ENCODE results near the gene GNL3L. TPM values are rescaled to one million over a fixed set of nuclear protein-coding genes. Genes with fewer than 3 reads are reported as not detected.
A peak's percentile ranks its signal among the peaks of the same experiment; 100 is the strongest.
"Not testable (repeated sequence)": the region's sequence is repeated elsewhere in the genome, so short reads cannot be mapped to it uniquely, and the experiment has no call there.

The GNL3L gene
- polyA plus RNA-seq, 3 donors, result 11.8 to 20.7 (median 18.1) TPM

GRCh38 chrX:54564936-54565335 lies 34.9 kb downstream of the GNL3L start:
- Histone ChIP-seq H3K9me3 (replicated peaks in 1 of 2; ENCODE audit: control insufficient read depth in 1 of 2, insufficient read depth in 1 of 2, low read length in 2 of 2) (peaks cover 0 to 3% of the 10 kb centered on the region in 2 donors), H3K4me1 (ENCODE audit: control insufficient read depth in 1 of 2, insufficient read depth in 2 of 2, low read length in 2 of 2) (no peaks in the 10 kb centered on the region), H3K27ac (ENCODE audit: low read depth in 1 of 2, low read length in 2 of 2) (no peak overlapping the region), H3K4me3 (replicated peaks in 1 of 3; ENCODE audit: low read depth in 2 of 3, low read length in 3 of 3) (no peak overlapping the region), H3K79me2 (ENCODE audit: insufficient read depth, low read length) (no peaks in the 10 kb centered on the region), H2AFZ (ENCODE audit: insufficient read depth, low read depth, low read length, poor library complexity, severe bottlenecking) (no peak overlapping the region), H3K9ac (ENCODE audit: insufficient read depth, low read length, poor library complexity, severe bottlenecking) (no peak overlapping the region), H3K27me3 (ENCODE audit: control insufficient read depth in 2 of 2, insufficient read depth in 2 of 2, low read length in 2 of 2) (no peaks in the 10 kb centered on the region), H3K36me3 (replicated peaks in 1 of 2; ENCODE audit: control insufficient read depth in 1 of 2, insufficient read depth in 2 of 2, low read length in 2 of 2) (peaks cover 17 to 32% of the 10 kb centered on the region in 2 donors), H4K20me1 (ENCODE audit: insufficient read depth, low read length) (no peaks in the 10 kb centered on the region), H3K4me2 (replicated peaks; ENCODE audit: extremely low read depth, low read length, poor library complexity, severe bottlenecking) (no peak overlapping the region)
- Mint-ChIP-seq H3K4me3 (no peak overlapping the region), H3K27ac (no peak overlapping the region), H3K27me3 (ENCODE audit: low read depth in 3 of 3) (peaks cover 0 to 1% (median 1%) of the 10 kb centered on the region in 3 donors), H3K9me3 (peaks cover 1 to 6% (median 3%) of the 10 kb centered on the region in 7 donors), H3K36me3 (peaks cover 32 to 74% of the 10 kb centered on the region in 2 donors), H3K4me1 (no peaks in the 10 kb centered on the region)
- no CpG with 5 or more reads among the region's 5 CpGs for WGBS (ENCODE audit: insufficient coverage)
- TF ChIP-seq CTCF (IDR thresholded peaks at IDR 0.05), result no peak
- intact Hi-C loops (cut with micrococcal nuclease), result no loop called here
- DNase-seq, result no peak

- H3K4me1 Mint-ChIP-seq, result no peaks in the 10 kb centered on the region
- Histone ChIP-seq H3K27me3 (ENCODE audit: control insufficient read depth in 2 of 2, insufficient read depth in 2 of 2, low read length in 2 of 2) (no peaks in the 10 kb centered on the region), H4K20me1 (ENCODE audit: insufficient read depth, low read length) (no peaks in the 10 kb centered on the region), H3K27ac (ENCODE audit: low read depth in 1 of 2, low read length in 2 of 2) (no peak overlapping the region), H2AFZ (ENCODE audit: insufficient read depth, low read depth, low read length, poor library complexity, severe bottlenecking) (no peak overlapping the region), H3K4me1 (ENCODE audit: control insufficient read depth in 1 of 2, insufficient read depth in 2 of 2, low read length in 2 of 2) (no peaks in the 10 kb centered on the region), H3K9me3 (replicated peaks in 1 of 2; ENCODE audit: control insufficient read depth in 1 of 2, insufficient read depth in 1 of 2, low read length in 2 of 2) (peaks cover 0 to 10% of the 10 kb centered on the region in 2 donors), H3K9ac (ENCODE audit: insufficient read depth, low read length, poor library complexity, severe bottlenecking) (no peak overlapping the region), H3K4me3 (replicated peaks in 1 of 3; ENCODE audit: low read depth in 2 of 3, low read length in 3 of 3) (no peak overlapping the region), H3K4me2 (replicated peaks; ENCODE audit: extremely low read depth, low read length, poor library complexity, severe bottlenecking) (no peak overlapping the region), H3K79me2 (ENCODE audit: insufficient read depth, low read length) (no peaks in the 10 kb centered on the region), H3K36me3 (replicated peaks in 1 of 2; ENCODE audit: control insufficient read depth in 1 of 2, insufficient read depth in 2 of 2, low read length in 2 of 2) (peaks cover 0 to 18% of the 10 kb centered on the region in 2 donors)
- TF ChIP-seq CTCF (IDR thresholded peaks at IDR 0.05), result no peak
- H3K27ac Mint-ChIP-seq, result peak overlapping the region in 1 of 7 donors; percentile 32
- H3K27me3 Mint-ChIP-seq (ENCODE audit: low read depth in 3 of 3), result peaks cover 0 to 1% (median under 1%) of the 10 kb centered on the region in 3 donors
- no peak overlapping the region for H3K4me3 Mint-ChIP-seq
- H3K9me3 Mint-ChIP-seq, result peaks cover 3 to 17% (median 8%) of the 10 kb centered on the region in 7 donors
- H3K36me3 Mint-ChIP-seq, result peaks cover 11 to 40% of the 10 kb centered on the region in 2 donors
- intact Hi-C loops (cut with micrococcal nuclease), result no loop called here
- no peak for DNase-seq
Measured at GRCh38 chrX:54570332-54570731, 40.3 kb downstream of the GNL3L start.

- H3K4me3 ChIP-seq (replicated peaks in 1 of 3; ENCODE audit: low read depth in 2 of 3, low read length in 3 of 3); H2AFZ ChIP-seq (ENCODE audit: insufficient read depth, low read depth, low read length, poor library complexity, severe bottlenecking); H3K4me1 ChIP-seq (ENCODE audit: control insufficient read depth in 1 of 2, insufficient read depth in 2 of 2, low read length in 2 of 2); H3K27ac Mint-ChIP-seq; H3K9ac ChIP-seq (ENCODE audit: insufficient read depth, low read length, poor library complexity, severe bottlenecking); DNase-seq; H3K4me2 ChIP-seq (replicated peaks; ENCODE audit: extremely low read depth, low read length, poor library complexity, severe bottlenecking); intact Hi-C loops (cut with micrococcal nuclease); H3K4me3 Mint-ChIP-seq; H3K9me3 ChIP-seq (replicated peaks in 1 of 2; ENCODE audit: control insufficient read depth in 1 of 2, insufficient read depth in 1 of 2, low read length in 2 of 2); H3K4me1 Mint-ChIP-seq; H3K27me3 ChIP-seq (ENCODE audit: control insufficient read depth in 2 of 2, insufficient read depth in 2 of 2, low read length in 2 of 2); H4K20me1 ChIP-seq (ENCODE audit: insufficient read depth, low read length); H3K79me2 ChIP-seq (ENCODE audit: insufficient read depth, low read length); H3K27ac ChIP-seq (ENCODE audit: low read depth in 1 of 2, low read length in 2 of 2); H3K27me3 Mint-ChIP-seq (ENCODE audit: low read depth in 3 of 3): not testable (repeated sequence)
- peaks cover 17 to 33% of the 10 kb centered on the region in 2 donors for H3K36me3 Mint-ChIP-seq
- peaks cover 0 to 13% of the 10 kb centered on the region in 2 donors for H3K36me3 ChIP-seq (replicated peaks in 1 of 2; ENCODE audit: control insufficient read depth in 1 of 2, insufficient read depth in 2 of 2, low read length in 2 of 2)
- no CpG with 5 or more reads among the region's 31 CpGs for WGBS (ENCODE audit: insufficient coverage)
- H3K9me3 Mint-ChIP-seq, result peaks cover 3 to 17% (median 8%) of the 10 kb centered on the region in 7 donors
Measured at GRCh38 chrX:54572641-54573040, 42.6 kb downstream of the GNL3L start.

Data from CD14-positive monocyte (primary cell).